SK-N-SH (cell line): ENCODE data around the gene SLC6A3.

Experiments used
- CTCF ChIP-seq: fragments of 200-600 bp; sonication (generic); IDR thresholded peaks from 2 replicates; pipeline ENCODE4 v1.6.1; 2017; ENCODE audit warnings: antibody characterized with exemption, mild to moderate bottlenecking, moderate library complexity
- EP300 ChIP-seq, 2 experiments: IDR thresholded peaks; 2 replicates each; pipeline versions ENCODE4 v1.4.0 to v1.6.1; 2012; ENCODE audit warnings: borderline replicate concordance in 1 of 2, low read depth in 1 of 2, low read length in 1 of 2
- EZH2phosphoT487 ChIP-seq: fragments of 200-600 bp; sonication (generic); IDR thresholded peaks from 2 replicates; pipeline ENCODE4 v1.6.1; 2017; ENCODE audit warnings: low read depth, mixed run types, mild to moderate bottlenecking, antibody characterized with exemption, moderate library complexity, borderline replicate concordance
- FOXM1 ChIP-seq: IDR thresholded peaks from 2 replicates; pipeline ENCODE4 v1.4.0; 2012; ENCODE audit warnings: low read depth, mild to moderate bottlenecking
- GABPA ChIP-seq: IDR thresholded peaks from 2 replicates; pipeline ENCODE4 v1.4.0; 2012; ENCODE audit warnings: low read depth, mild to moderate bottlenecking
- GATA2 ChIP-seq: sonication (generic); formaldehyde crosslinking; IDR thresholded peaks from 2 replicates; pipeline ENCODE4 v1.5.0; 2020; ENCODE audit warnings: mild to moderate bottlenecking, missing genetic modification reagents
- MAX ChIP-seq: IDR thresholded peaks from 2 replicates; pipeline ENCODE4 v1.4.0; 2012; ENCODE audit warnings: low read depth
- MXI1 ChIP-seq: IDR thresholded peaks from 2 replicates; pipeline ENCODE4 v1.6.1; 2012; ENCODE audit warnings: mild to moderate bottlenecking, low read depth, low read length, improper control_type of control experiment
- PBX3 ChIP-seq: IDR thresholded peaks from 2 replicates; pipeline ENCODE4; 2012
- RCOR1 ChIP-seq: fragments of 150-350 bp; IDR thresholded peaks from 2 replicates; pipeline ENCODE4 v1.6.1; 2017; ENCODE audit warnings: antibody characterized with exemption, low read length
- REST ChIP-seq: IDR thresholded peaks from 2 replicates; pipeline ENCODE4 v1.6.1; 2012; ENCODE audit warnings: mild to moderate bottlenecking, low read depth, low read length, moderate library complexity
- SMC3 ChIP-seq: IDR thresholded peaks from 2 replicates; pipeline ENCODE4 v1.6.1; 2012; ENCODE audit warnings: low read depth, low read length, improper control_type of control experiment
- TAF1 ChIP-seq: IDR thresholded peaks from 2 replicates; pipeline ENCODE4 v1.6.1; 2012; ENCODE audit warnings: low read depth, mild to moderate bottlenecking, low read length, moderate library complexity, borderline replicate concordance
- ZBTB33 ChIP-seq: IDR thresholded peaks from 2 replicates; pipeline ENCODE4 v1.4.0; 2012; ENCODE audit warnings: low read depth, borderline replicate concordance

GRCh38 chr5:1437876-1438559 lies 7.2 kb downstream of the SLC6A3 start:
- TF ChIP-seq MAX (no peak), REST (no peak), RCOR1 (no peak), EP300 (IDR thresholded peaks at IDR 0.05; ENCODE audit: borderline replicate concordance in 1 of 2, low read depth in 1 of 2, low read length in 1 of 2) (no peak), EZH2phosphoT487 (no peak), GABPA (no peak), MXI1 (no peak), CTCF (no peak), SMC3 (no peak), FOXM1 (no peak), ZBTB33 (no peak), TAF1 (no peak), PBX3 (no peak), GATA2 (CRISPR knock-in tag) (no peak)
